PC-3 (cell line): ENCODE results near the gene ARHGAP6.

Source experiments
- EZH2phosphoT487 ChIP-seq: fragments of 300-600 bp; sonication (generic); IDR thresholded peaks from 2 replicates; pipeline ENCODE4 v1.6.1; 2018; ENCODE audit warnings: mild to moderate bottlenecking, antibody characterized with exemption, low read length, borderline replicate concordance
- TF ChIP-seq, protein P1 (sequence below): fragments of 300-600 bp; sonication (generic); conservative IDR thresholded peaks from 2 replicates; pipeline ENCODE4 v1.5.1; 2017; ENCODE audit warnings: antibody characterized with exemption, low read depth, mild to moderate bottlenecking, low read length

DNA sequence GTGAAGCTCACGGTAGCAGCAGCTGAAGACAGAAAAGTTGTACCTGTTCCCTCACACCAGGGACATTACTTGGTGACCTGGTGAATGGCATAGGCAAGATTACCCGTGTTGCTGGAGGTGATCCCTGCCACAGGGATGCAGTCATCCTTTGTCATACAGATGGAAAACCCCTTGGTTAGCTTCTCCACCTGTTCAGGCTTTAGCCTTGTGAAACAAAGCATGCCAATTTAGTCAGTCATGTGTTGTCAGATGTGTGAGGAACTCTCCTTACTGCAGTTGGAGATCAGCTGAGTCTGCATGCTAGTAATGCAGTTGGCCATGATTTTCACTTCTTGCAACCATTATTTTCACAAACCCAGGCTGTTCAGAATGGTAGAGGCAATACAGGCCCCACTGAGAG, 331.6 kb downstream of the ARHGAP6 start:
- TF ChIP-seq, protein P1, sequence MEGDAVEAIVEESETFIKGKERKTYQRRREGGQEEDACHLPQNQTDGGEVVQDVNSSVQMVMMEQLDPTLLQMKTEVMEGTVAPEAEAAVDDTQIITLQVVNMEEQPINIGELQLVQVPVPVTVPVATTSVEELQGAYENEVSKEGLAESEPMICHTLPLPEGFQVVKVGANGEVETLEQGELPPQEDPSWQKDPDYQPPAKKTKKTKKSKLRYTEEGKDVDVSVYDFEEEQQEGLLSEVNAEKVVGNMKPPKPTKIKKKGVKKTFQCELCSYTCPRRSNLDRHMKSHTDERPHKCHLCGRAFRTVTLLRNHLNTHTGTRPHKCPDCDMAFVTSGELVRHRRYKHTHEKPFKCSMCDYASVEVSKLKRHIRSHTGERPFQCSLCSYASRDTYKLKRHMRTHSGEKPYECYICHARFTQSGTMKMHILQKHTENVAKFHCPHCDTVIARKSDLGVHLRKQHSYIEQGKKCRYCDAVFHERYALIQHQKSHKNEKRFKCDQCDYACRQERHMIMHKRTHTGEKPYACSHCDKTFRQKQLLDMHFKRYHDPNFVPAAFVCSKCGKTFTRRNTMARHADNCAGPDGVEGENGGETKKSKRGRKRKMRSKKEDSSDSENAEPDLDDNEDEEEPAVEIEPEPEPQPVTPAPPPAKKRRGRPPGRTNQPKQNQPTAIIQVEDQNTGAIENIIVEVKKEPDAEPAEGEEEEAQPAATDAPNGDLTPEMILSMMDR: no peak
- no peak for TF ChIP-seq EZH2phosphoT487
